GM12874 (cell line): ENCODE results near the gene SYNJ2.

Experiments used
- TF ChIP-seq, protein P1 (sequence below): IDR thresholded peaks from 2 replicates; pipeline ENCODE4 v1.5.1; 2011; ENCODE audit warnings: low read depth, mild to moderate bottlenecking, control low read depth, low read length, moderate library complexity; ENCODE audit not compliant: insufficient read depth

The SYNJ2 gene

DNA sequence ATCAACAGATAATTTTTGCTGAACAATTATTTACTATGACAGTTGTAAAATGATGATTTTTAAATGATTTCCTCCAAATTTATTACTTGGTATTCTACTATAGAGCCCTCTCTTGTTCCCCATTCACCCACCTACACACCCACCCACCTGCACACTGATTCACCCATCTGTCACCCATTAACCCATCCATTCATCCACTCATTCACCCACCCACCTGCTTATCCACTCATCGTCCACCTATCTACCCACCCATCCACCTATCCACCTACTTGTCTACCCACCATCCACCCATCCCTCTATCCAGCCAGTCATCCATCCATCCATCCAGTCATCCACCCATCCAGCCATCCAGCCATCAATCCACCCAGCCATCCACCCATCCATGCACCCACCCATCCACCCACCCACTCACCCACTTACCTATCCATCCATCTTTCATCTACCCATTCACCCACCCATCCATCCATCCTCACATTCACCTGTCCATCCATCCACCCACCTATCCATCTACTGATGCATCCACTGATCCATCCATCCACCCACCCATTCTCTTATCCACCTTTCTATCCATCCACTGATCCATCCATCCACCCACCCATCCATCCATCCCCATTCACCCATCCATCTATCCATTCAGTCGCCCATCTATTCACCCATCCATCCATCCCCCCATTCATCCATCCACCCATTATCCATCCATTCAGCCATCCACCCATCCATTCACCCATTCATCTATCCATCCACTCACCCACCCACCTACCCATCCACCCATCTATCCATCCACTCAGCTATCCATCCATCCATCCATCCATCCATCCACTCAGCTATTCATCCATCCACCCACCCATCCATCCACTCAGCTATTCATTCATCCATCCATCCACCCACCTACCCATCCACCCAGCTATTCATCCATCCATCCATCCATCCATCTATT lies 72.0 kb downstream of the SYNJ2 start:
- TF ChIP-seq, protein P1, sequence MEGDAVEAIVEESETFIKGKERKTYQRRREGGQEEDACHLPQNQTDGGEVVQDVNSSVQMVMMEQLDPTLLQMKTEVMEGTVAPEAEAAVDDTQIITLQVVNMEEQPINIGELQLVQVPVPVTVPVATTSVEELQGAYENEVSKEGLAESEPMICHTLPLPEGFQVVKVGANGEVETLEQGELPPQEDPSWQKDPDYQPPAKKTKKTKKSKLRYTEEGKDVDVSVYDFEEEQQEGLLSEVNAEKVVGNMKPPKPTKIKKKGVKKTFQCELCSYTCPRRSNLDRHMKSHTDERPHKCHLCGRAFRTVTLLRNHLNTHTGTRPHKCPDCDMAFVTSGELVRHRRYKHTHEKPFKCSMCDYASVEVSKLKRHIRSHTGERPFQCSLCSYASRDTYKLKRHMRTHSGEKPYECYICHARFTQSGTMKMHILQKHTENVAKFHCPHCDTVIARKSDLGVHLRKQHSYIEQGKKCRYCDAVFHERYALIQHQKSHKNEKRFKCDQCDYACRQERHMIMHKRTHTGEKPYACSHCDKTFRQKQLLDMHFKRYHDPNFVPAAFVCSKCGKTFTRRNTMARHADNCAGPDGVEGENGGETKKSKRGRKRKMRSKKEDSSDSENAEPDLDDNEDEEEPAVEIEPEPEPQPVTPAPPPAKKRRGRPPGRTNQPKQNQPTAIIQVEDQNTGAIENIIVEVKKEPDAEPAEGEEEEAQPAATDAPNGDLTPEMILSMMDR, result no peak

DNA sequence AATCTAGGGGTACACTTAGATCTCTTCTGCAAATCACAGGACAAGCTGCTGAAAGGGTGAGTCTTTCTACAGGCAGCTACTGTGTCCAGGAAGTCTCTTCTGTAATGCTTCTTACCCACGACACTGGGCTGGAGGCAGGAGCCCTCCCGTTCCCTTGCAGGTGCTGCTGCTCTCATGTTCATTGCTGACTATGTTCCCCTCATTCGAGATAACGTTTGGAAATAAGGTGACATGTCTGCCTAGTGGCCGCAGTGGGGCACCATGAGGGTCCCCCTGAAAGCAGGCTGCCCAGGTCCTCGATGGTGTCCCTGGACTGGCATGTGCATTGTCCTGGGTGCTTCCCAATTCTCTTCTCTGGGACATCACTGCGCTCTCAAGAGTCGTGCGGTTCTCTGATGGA lies 74.7 kb downstream of the SYNJ2 start:
- TF ChIP-seq, protein P1, result no peak

DNA sequence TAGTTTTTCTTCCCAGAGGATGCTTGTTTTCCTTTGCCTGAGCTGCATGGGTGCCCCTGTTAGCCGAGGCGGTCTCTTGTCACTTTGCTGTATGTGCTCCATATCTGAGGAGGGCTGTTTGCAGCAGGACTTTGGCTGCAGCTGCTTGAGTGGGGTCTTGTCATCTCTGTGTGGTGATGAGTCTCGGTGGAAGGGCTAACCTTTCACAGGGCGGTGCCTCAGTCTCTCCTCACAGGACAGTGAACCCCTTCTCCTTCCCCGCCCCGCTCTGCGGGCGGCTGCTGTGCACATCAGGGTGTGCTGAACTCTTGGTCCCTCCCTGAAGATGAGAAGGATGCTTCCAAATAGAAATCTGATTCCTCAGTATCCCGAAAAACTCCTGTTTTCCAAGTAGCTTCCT lies 75.1 kb downstream of the SYNJ2 start:
- TF ChIP-seq, protein P1, result no peak

DNA sequence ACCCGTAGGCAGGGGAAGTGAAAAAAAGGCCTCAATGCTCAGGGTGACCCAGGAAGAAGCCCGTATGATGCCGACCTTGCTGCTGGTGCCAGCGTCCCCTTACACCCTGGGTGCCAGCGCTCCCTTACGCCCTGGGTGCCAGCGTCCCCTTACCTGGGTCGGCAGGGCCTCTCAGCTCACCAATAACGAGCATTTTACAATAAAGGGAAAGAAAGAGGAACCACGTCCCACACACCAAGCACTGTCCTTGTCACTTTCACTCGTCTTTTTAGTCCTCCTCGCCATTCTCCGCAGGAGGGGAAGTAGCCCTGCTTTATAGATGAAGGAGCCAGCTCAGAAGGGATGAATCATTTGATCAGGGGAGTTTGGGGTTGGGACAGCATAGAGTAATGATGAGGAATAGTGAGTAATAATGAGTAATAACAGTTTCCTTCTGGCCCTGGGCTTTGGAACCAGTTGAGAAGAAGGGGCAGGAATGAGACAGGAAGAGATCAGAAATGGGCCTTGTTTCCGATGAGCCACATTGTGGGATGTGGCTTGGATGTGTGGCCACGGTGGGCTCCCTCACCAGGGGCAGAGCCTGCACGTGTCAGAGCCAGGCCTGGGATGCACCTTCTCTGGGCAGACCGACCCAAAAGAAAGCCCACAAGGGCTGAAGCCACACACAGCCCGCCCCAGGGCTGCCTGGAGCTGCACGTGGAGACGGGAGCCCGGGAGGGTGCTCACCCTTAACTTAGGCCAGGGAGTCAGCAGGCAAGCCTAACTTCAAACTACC lies 75.7 kb downstream of the SYNJ2 start:
- TF ChIP-seq, protein P1, result no peak

DNA sequence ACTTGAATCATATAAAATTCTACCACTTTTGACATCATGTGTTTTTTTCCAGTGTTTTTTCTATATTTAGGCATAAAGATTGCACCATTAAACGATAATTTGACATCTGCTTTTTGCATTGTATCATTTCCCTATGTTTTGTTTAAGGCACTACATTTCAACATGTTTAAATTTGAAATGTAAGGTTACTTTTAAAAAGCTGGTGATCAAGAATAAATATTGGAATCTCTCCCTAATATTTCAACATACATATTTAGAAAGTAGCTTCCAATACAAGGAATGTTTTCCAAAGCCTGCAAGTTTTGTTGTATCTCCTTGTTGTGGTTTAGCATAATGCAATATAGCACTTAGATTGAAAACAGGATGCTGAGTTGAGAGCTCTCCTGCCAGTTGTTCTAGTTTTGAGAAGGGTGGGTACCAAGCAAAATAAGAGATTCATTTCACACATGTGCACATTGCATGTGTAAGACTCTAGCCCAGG lies 76.5 kb downstream of the SYNJ2 start:
- TF ChIP-seq, protein P1, result no peak

DNA sequence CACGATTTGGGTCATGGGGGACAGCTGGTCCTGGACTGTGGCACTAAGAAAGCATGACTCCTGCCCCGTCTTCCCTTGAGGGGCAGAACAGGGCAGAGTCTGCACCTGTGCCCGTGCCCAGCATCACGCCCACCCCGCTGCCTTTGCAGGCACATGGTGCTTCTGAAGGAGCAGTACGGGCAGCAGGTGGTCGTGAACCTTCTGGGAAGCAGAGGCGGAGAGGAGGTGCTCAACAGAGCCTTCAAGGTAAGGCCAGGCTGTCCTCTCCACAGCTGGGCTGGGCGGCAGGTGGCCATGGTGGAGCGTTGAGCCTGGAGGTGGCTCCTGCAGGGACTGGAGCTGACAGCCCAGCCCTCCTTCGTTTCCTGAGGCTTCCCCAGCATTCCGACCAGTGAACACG lies 77.4 kb downstream of the SYNJ2 start:
- TF ChIP-seq, protein P1, result no peak
